Smooth muscle cell (in vitro differentiated cells): ENCODE results near the gene LRRC58. TPM values are rescaled to one million over a fixed set of nuclear protein-coding genes. Genes with fewer than 3 reads are reported as not detected.
"Not testable (repeated sequence)": the region's sequence is repeated elsewhere in the genome, so short reads cannot be mapped to it uniquely, and the experiment has no call there.

ENCODE experiments used
- DNase-seq: peaks from one replicate; lab custom pipeline; 2025; ENCODE audit not compliant: unreplicated experiment; lab: John Stamatoyannopoulos, UW
- H2AFZ ChIP-seq: fragments of 200-600 bp; sonication (generic); 2 replicates; pipeline ENCODE4 v1.6.0; 2016; ENCODE audit warnings: antibody characterized with exemption, low read depth, mild to moderate bottlenecking
- H3F3A ChIP-seq: fragments of 200-600 bp; sonication (generic); 2 replicates; pipeline ENCODE4 v1.6.0; 2017; ENCODE audit warnings: antibody characterized with exemption, low read depth
- H3K27ac ChIP-seq: fragments of 200-600 bp; sonication (generic); 2 replicates; pipeline ENCODE4 v1.5.1; 2016; ENCODE audit warnings: low read depth, mild to moderate bottlenecking
- H3K27me3 ChIP-seq: fragments of 200-600 bp; sonication (generic); 2 replicates; pipeline ENCODE4 v1.6.1; 2016; ENCODE audit warnings: low read depth, mild to moderate bottlenecking
- H3K36me3 ChIP-seq: fragments of 200-600 bp; sonication (generic); 2 replicates; pipeline ENCODE4 v1.5.1; 2016; ENCODE audit warnings: low read depth
- H3K4me1 ChIP-seq: fragments of 200-600 bp; sonication (generic); 2 replicates; pipeline ENCODE4 v1.5.1; 2016; ENCODE audit warnings: low read depth
- H3K4me2 ChIP-seq: fragments of 200-600 bp; sonication (generic); 2 replicates; pipeline ENCODE4 v1.6.0; 2016; ENCODE audit warnings: mild to moderate bottlenecking
- H3K4me3 ChIP-seq: fragments of 200-600 bp; sonication (generic); 2 replicates; pipeline ENCODE4 v1.5.1; 2016; ENCODE audit warnings: mild to moderate bottlenecking
- H3K79me2 ChIP-seq: fragments of 200-600 bp; sonication (generic); 2 replicates; pipeline ENCODE4 v1.6.0; 2016; ENCODE audit warnings: low read depth, mild to moderate bottlenecking
- H3K9ac ChIP-seq: fragments of 200-600 bp; sonication (generic); 2 replicates; pipeline ENCODE4 v1.6.0; 2016; ENCODE audit warnings: low read depth
- H3K9me3 ChIP-seq: fragments of 200-600 bp; sonication (generic); replicated peaks from 2 replicates; pipeline ENCODE4 v1.5.1; 2016; ENCODE audit warnings: low read depth
- H4K20me1 ChIP-seq: fragments of 200-600 bp; sonication (generic); 2 replicates; pipeline ENCODE4 v1.6.0; 2016; ENCODE audit warnings: low read depth
- WGBS: methylation state at CpG from one replicate; pipeline ENCODE4 v1.1.7; 2016; ENCODE audit warnings: low lambda C conversion rate; 5-methylcytosine and 5-hydroxymethylcytosine counted together
- polyA plus RNA-seq: library from polyadenylated mRNA; unstranded; fragments of >200 nt; fragmentation: Nextera tagmentation; extraction: Ambion mirVana; gene quantifications from 2 replicates; pipeline ENCODE4 v1.2.1, GENCODE V29; 2016
- total RNA-seq: library from RNA; depleted of rRNA; stranded (reverse); fragments of >200 nt; gene quantifications from 2 replicates; pipeline ENCODE4 v1.2.3, GENCODE V29; 2014
- TF ChIP-seq, protein P1 (sequence below): fragments of 200-600 bp; sonication (generic); IDR thresholded peaks from 2 replicates; pipeline ENCODE4 v1.5.1; 2017; ENCODE audit warnings: borderline replicate concordance, mild to moderate bottlenecking, antibody characterized with exemption; ENCODE audit not compliant: insufficient read depth, poor library complexity, severe bottlenecking

The LRRC58 gene
- total and polyA plus RNA-seq, 2 experiments from 2014 or later, result 6.4 to 20.4 TPM

GRCh38 chr3:120332646-120333045, 16.5 kb downstream of the LRRC58 start:
- no peak for DNase-seq
- peaks cover 12% of the 10 kb centered on the region for H4K20me1 ChIP-seq
- no peak overlapping the region for H3K4me2 ChIP-seq
- H3K4me3 ChIP-seq, result no peak overlapping the region
- no peaks in the 10 kb centered on the region for H3K4me1 ChIP-seq
- peaks cover 6% of the 10 kb centered on the region for H3K79me2 ChIP-seq
- no peak overlapping the region for H3K9ac ChIP-seq
- no peak overlapping the region for H3K27ac ChIP-seq
- H3K9me3 ChIP-seq, result no peaks in the 10 kb centered on the region
- WGBS, result 96% methylated on average over 8 of the region's 8 CpGs
- no peak overlapping the region for H2AFZ ChIP-seq
- no peaks in the 10 kb centered on the region for H3K27me3 ChIP-seq
- TF ChIP-seq, protein P1, sequence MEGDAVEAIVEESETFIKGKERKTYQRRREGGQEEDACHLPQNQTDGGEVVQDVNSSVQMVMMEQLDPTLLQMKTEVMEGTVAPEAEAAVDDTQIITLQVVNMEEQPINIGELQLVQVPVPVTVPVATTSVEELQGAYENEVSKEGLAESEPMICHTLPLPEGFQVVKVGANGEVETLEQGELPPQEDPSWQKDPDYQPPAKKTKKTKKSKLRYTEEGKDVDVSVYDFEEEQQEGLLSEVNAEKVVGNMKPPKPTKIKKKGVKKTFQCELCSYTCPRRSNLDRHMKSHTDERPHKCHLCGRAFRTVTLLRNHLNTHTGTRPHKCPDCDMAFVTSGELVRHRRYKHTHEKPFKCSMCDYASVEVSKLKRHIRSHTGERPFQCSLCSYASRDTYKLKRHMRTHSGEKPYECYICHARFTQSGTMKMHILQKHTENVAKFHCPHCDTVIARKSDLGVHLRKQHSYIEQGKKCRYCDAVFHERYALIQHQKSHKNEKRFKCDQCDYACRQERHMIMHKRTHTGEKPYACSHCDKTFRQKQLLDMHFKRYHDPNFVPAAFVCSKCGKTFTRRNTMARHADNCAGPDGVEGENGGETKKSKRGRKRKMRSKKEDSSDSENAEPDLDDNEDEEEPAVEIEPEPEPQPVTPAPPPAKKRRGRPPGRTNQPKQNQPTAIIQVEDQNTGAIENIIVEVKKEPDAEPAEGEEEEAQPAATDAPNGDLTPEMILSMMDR, result no peak
- H3F3A ChIP-seq, result no peaks in the 10 kb centered on the region
- peaks cover 16% of the 10 kb centered on the region for H3K36me3 ChIP-seq

DNA sequence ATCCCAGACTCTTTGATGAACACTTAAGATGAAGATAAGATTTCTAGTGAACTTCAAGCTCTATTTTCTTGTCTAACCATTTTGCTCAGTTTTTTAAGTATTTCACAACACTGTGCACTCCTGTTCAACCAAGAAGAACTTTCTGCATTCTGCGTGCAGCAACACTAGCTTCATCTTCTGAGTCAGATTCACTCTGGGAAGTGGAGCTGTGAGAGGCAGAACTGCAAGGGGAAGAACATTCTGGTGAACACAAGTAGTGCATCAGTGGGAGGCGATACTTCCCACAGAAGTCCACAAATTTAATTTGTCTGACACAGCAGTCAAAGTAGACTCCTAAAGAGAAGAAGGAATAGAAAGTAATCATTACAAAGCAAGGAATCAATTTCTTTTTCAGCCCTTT, 18.1 kb downstream of the LRRC58 start:
- Histone ChIP-seq H3K9me3 (no peaks in the 10 kb centered on the region), H3K27ac (no peak overlapping the region), H3K36me3 (peaks cover 16% of the 10 kb centered on the region), H3K9ac (no peak overlapping the region), H3K4me3 (no peak overlapping the region), H3K4me1 (no peaks in the 10 kb centered on the region), H2AFZ (no peak overlapping the region), H4K20me1 (peaks cover 2% of the 10 kb centered on the region), H3K79me2 (peaks cover 2% of the 10 kb centered on the region), H3K4me2 (no peak overlapping the region), H3F3A (no peaks in the 10 kb centered on the region), H3K27me3 (no peaks in the 10 kb centered on the region)
- TF ChIP-seq, protein P1, result no peak
- DNase-seq, result no peak
- WGBS, result 97% methylated on average over 2 of the region's 2 CpGs

- H3K27ac ChIP-seq, result no peak overlapping the region
- no peak overlapping the region for H2AFZ ChIP-seq
- H4K20me1 ChIP-seq, result no peaks in the 10 kb centered on the region
- no peaks in the 10 kb centered on the region for H3K9me3 ChIP-seq
- WGBS, result 91% methylated on average over 2 of the region's 2 CpGs
- H3K79me2 ChIP-seq, result no peaks in the 10 kb centered on the region
- no peak overlapping the region for H3K9ac ChIP-seq
- DNase-seq, result no peak
- no peaks in the 10 kb centered on the region for H3K4me1 ChIP-seq
- no peaks in the 10 kb centered on the region for H3F3A ChIP-seq
- H3K4me2 ChIP-seq, result no peak overlapping the region
- TF ChIP-seq, protein P1, result no peak
- no peak overlapping the region for H3K4me3 ChIP-seq
- H3K36me3 ChIP-seq, result peaks cover 13% of the 10 kb centered on the region
- H3K27me3 ChIP-seq, result no peaks in the 10 kb centered on the region
Measured at GRCh38 chr3:120326784-120327183, 22.4 kb downstream of the LRRC58 start.

- Histone ChIP-seq H3K27me3 (no peaks in the 10 kb centered on the region), H3K9me3 (no peaks in the 10 kb centered on the region), H2AFZ (no peak overlapping the region), H3K36me3 (no peaks in the 10 kb centered on the region), H3K4me3 (no peak overlapping the region), H3F3A (no peaks in the 10 kb centered on the region), H4K20me1 (no peaks in the 10 kb centered on the region), H3K9ac (no peak overlapping the region), H3K4me1 (no peaks in the 10 kb centered on the region), H3K4me2 (no peak overlapping the region), H3K79me2 (no peaks in the 10 kb centered on the region), H3K27ac (no peak overlapping the region)
- 50% methylated on average over 1 of the region's 1 CpG for WGBS
- no peak for DNase-seq
- TF ChIP-seq, protein P1, result no peak
Measured at GRCh38 chr3:120324190-120324589, 25.0 kb downstream of the LRRC58 start.

DNA sequence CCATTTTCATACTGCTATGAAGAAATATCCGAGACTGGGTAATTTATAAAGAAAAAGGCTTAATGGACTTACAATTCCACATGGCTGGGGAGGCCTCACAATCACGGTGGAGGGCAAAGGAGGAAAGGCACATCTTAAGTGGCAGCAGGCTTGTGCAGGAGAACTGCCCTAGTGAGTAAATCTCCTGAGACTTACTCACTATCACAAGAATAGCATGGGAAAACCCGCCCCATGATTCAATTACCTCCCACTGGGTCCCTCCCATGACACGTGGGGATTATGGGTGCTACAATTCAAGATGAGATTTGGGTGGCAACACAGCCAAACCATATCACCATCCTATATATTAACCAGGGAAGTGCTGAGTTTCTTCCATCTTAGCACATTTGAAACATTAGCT, 25.4 kb downstream of the LRRC58 start:
- 77% methylated on average over 4 of the region's 4 CpGs for WGBS
- H3K9ac ChIP-seq, result not testable (repeated sequence)

More for the DNA sequence above, 25.4 kb downstream of the LRRC58 start:
- H4K20me1 ChIP-seq, H3K27ac ChIP-seq, H3K36me3 ChIP-seq, H3K4me3 ChIP-seq, H3K4me1 ChIP-seq, H3F3A ChIP-seq, H3K27me3 ChIP-seq, H3K4me2 ChIP-seq, H3K79me2 ChIP-seq, H2AFZ ChIP-seq, DNase-seq, H3K9me3 ChIP-seq: not testable (repeated sequence)
